Activated B cell treated with CpG ODN at 0.5 μM for 24 hours (primary cell): ENCODE measurements around the gene GOLGA6D. TPM values are rescaled to one million over a fixed set of nuclear protein-coding genes. Genes with fewer than 3 reads are reported as not detected.
"Not testable (repeated sequence)": the region's sequence is repeated elsewhere in the genome, so short reads cannot be mapped to it uniquely, and the experiment has no call there.

Experiments
- ATAC-seq: fragments of 200-7000 bp; cut with Tn5 transposase; one replicate; pipeline ENCODE4 v1.10.0; 2021; ENCODE audit warnings: low read depth, mild to moderate bottlenecking, moderate library complexity
- CTCF ChIA-PET: fragments of 350-600 bp; sonication (Branson Sonifier 250); formaldehyde crosslinking; loops from one replicate; lab custom pipeline; 2021; ENCODE audit warnings: antibody characterized with exemption; lab: Charles Lee
- POLR2A ChIA-PET: fragments of 350-600 bp; sonication (Branson Sonifier 250); formaldehyde crosslinking; loops from one replicate; lab custom pipeline; 2021; ENCODE audit warnings: antibody characterized with exemption; lab: Charles Lee
- DNase-seq: peaks from one replicate; pipeline ENCODE4 v3.0.0; 2022
- H3K27ac Mint-ChIP-seq: one replicate; pipeline ENCODE4 v1.8.0; 2020; ENCODE audit warnings: mixed read lengths
- H3K27me3 Mint-ChIP-seq: one replicate; pipeline ENCODE4 v1.8.0; 2021; ENCODE audit warnings: mixed read lengths
- H3K36me3 Mint-ChIP-seq: one replicate; pipeline ENCODE4 v1.8.0; 2021; ENCODE audit warnings: low read depth, mixed read lengths
- H3K4me1 Mint-ChIP-seq: one replicate; pipeline ENCODE4 v1.8.0; 2021; ENCODE audit warnings: mixed read lengths
- H3K4me3 Mint-ChIP-seq: one replicate; pipeline ENCODE4 v1.8.0; 2020; ENCODE audit warnings: mild to moderate bottlenecking, mixed read lengths
- H3K9me3 Mint-ChIP-seq: one replicate; pipeline ENCODE4 v1.8.0; 2020; ENCODE audit warnings: mixed read lengths
- intact Hi-C: fragments of 100-400 bp; cut with micrococcal nuclease; formaldehyde crosslinking; loops from one replicate; pipeline ENCODE4 v1.15.1; 2024
- total RNA-seq: library from RNA; stranded (reverse); gene quantifications from 2 replicates; pipeline ENCODE4 v1.2.3, GENCODE V29; 2022
- TF ChIP-seq, protein P1 (sequence below): fragments of 200-600 bp; IDR thresholded peaks from one replicate; pipeline ENCODE4 v1.8.0; 2022; ENCODE audit warnings: antibody characterized with exemption, mild to moderate bottlenecking

Gene GOLGA6D
- total RNA-seq, 1 donor from 2014 or later = not detected

- Mint-ChIP-seq H3K9me3 (no peaks in the 10 kb centered on the region), H3K4me1 (no peaks in the 10 kb centered on the region), H3K36me3 (no peaks in the 10 kb centered on the region), H3K4me3 (no peak overlapping the region), H3K27me3 (peaks cover 4% of the 10 kb centered on the region), H3K27ac (no peak overlapping the region)
- ATAC-seq (no peak), DNase-seq (no peak)
- TF ChIP-seq, protein P1, sequence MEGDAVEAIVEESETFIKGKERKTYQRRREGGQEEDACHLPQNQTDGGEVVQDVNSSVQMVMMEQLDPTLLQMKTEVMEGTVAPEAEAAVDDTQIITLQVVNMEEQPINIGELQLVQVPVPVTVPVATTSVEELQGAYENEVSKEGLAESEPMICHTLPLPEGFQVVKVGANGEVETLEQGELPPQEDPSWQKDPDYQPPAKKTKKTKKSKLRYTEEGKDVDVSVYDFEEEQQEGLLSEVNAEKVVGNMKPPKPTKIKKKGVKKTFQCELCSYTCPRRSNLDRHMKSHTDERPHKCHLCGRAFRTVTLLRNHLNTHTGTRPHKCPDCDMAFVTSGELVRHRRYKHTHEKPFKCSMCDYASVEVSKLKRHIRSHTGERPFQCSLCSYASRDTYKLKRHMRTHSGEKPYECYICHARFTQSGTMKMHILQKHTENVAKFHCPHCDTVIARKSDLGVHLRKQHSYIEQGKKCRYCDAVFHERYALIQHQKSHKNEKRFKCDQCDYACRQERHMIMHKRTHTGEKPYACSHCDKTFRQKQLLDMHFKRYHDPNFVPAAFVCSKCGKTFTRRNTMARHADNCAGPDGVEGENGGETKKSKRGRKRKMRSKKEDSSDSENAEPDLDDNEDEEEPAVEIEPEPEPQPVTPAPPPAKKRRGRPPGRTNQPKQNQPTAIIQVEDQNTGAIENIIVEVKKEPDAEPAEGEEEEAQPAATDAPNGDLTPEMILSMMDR = no peak
- intact Hi-C loops = loop anchor here (10.0 kb wide), 1 partner anchor 82 kb away; no protein-coding TSS in a partner anchor
- POLR2A ChIA-PET = no interaction called here
- CTCF ChIA-PET = no interaction called here
These were observed 44.4 kb downstream of the GOLGA6D start for GRCh38 chr15:75327005-75327404.

- no peak for ATAC-seq
- CTCF ChIA-PET = no interaction called here
- TF ChIP-seq, protein P1 = no peak
These were observed 44.9 kb downstream of the GOLGA6D start for GRCh38 chr15:75327491-75327890.

DNA sequence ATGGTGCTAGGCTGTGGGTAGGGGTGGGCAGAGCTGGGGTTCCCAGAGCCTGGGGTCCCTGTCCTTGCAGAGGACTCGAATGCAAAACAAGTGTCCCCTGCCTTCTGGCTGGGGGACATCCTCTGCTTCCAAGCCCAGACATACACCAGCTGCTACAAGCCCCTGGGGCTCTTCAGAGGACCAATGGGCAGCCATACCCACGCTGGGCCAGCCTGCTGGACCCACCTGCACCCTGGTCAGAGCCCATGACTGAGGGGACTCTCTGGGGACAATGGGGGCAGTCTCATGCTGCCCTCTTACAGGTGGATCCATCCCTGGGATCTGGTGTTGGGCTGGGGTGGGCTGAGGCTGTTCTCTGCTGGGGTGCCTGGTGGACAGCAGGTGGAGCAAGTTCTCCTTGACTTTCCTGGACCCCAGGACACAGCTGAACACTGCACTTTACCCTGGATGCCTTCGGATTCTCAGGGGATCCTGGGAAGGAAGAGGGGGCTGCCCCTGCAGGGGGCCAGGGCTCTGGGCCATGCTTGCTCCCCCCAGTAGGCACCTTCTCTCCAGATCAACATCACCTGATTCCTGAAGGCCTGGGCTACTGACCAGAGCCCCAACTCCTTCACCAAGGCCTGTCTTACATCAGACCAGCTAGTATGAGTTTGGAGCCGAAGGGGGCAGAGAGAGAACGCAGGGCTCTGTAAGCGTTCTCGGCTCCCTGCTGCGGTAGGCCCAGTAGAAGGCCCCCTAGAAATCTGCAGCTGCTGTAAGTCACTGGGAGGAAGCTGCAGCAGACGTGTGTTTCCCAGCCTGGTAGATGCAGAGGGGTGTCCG is 46.1 kb downstream of the GOLGA6D start:
- H3K36me3 Mint-ChIP-seq = no peaks in the 10 kb centered on the region
- DNase-seq (no peak), ATAC-seq (no peak)
- TF ChIP-seq, protein P1 = no peak
- intact Hi-C loops = loop anchor here (10.0 kb wide), 1 partner anchor 84 kb away; no protein-coding TSS in a partner anchor
- POLR2A ChIA-PET = no interaction called here
- CTCF ChIA-PET = interaction anchor here (1.2 kb wide), 1 partner anchor 37 kb away, joined by 3 read pairs; no protein-coding TSS in a partner anchor
- H3K9me3 Mint-ChIP-seq = no peaks in the 10 kb centered on the region
- H3K4me3 Mint-ChIP-seq = no peak overlapping the region
- H3K27ac Mint-ChIP-seq = no peak overlapping the region
- no peaks in the 10 kb centered on the region for H3K4me1 Mint-ChIP-seq
- H3K27me3 Mint-ChIP-seq = peaks cover 6% of the 10 kb centered on the region

More at GRCh38 chr15:75327491-75327890, 44.9 kb downstream of the GOLGA6D start:
- Mint-ChIP-seq H3K36me3 (no peaks in the 10 kb centered on the region), H3K27me3 (peaks cover 6% of the 10 kb centered on the region), H3K9me3 (no peaks in the 10 kb centered on the region), H3K4me1 (no peaks in the 10 kb centered on the region), H3K4me3 (no peak overlapping the region), H3K27ac (no peak overlapping the region)
- intact Hi-C loops = loop anchor here (10.0 kb wide), 1 partner anchor 83 kb away; no protein-coding TSS in a partner anchor
- POLR2A ChIA-PET = no interaction called here
- no peak for DNase-seq

DNA sequence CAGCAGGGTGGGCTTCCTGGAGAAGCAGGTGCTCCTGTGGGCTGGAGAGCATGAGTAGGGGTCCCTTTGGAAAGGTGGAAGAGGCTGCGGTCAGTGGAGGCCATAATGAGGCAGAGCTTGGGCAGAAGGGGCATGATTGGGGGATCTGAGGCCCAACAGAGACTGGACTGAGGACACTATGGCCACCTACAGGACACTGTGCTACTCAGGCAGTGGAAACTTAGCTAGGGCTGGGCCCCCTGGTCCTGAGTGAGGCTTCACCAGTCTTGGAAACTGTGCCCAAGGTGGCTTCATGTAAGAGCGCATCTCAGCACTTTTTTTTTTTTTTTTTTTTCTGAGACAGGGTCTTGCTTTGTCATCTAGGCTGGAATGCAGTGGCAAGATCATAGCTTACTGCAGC is 46.9 kb downstream of the GOLGA6D start:
- intact Hi-C loops = loop anchor here (10.0 kb wide), 1 partner anchor 85 kb away; no protein-coding TSS in a partner anchor
- ChIA-PET CTCF (no interaction called here), POLR2A (no interaction called here)
- TF ChIP-seq, protein P1 = no peak
- no peak for DNase-seq
- Mint-ChIP-seq H3K36me3 (no peaks in the 10 kb centered on the region), H3K4me3 (no peak overlapping the region), H3K27ac (no peak overlapping the region), H3K9me3 (no peaks in the 10 kb centered on the region), H3K4me1 (no peaks in the 10 kb centered on the region), H3K27me3 (peaks cover 6% of the 10 kb centered on the region)
- no peak for ATAC-seq

- H3K27me3 Mint-ChIP-seq, H3K9me3 Mint-ChIP-seq, H3K4me3 Mint-ChIP-seq, ATAC-seq, H3K36me3 Mint-ChIP-seq, POLR2A ChIA-PET, DNase-seq, H3K27ac Mint-ChIP-seq, CTCF ChIA-PET: not testable (repeated sequence)
- H3K4me1 Mint-ChIP-seq = peaks cover 17% of the 10 kb centered on the region
- intact Hi-C loops = loop anchor here (10.0 kb wide), 1 partner anchor 63 kb away; no protein-coding TSS in a partner anchor
These were observed 49.5 kb downstream of the GOLGA6D start for GRCh38 chr15:75332093-75332492.

- H3K27ac Mint-ChIP-seq, ATAC-seq, H3K4me3 Mint-ChIP-seq, DNase-seq, POLR2A ChIA-PET, H3K9me3 Mint-ChIP-seq, H3K36me3 Mint-ChIP-seq, H3K27me3 Mint-ChIP-seq, CTCF ChIA-PET: not testable (repeated sequence)
- intact Hi-C loops = loop anchor here (10.0 kb wide), 1 partner anchor 61 kb away; no protein-coding TSS in a partner anchor
- H3K4me1 Mint-ChIP-seq = peaks cover 20% of the 10 kb centered on the region
These were observed 51.2 kb downstream of the GOLGA6D start for GRCh38 chr15:75333654-75334419.
